Fibroblast of lung (primary cell): Measurements from ENCODE around the gene RNF175. TPM values are rescaled to one million over a fixed set of nuclear protein-coding genes. Genes with fewer than 3 reads are reported as not detected.
A peak's percentile ranks its signal among the peaks of the same experiment; 100 is the strongest.

ENCODE experiments used
- DNase-seq, 2 donors: peaks; one replicate each; pipeline versions ENCODE4 v3.0.0 to v3.0.0-alpha.2; 2010; ENCODE audit warnings: low read depth in 2 of 2
- H2AFZ ChIP-seq: 2 replicates; pipeline ENCODE4 v1.5.1; 2012; ENCODE audit warnings: low read length, control low read depth, inconsistent platforms
- H3K27ac ChIP-seq: 2 replicates; pipeline ENCODE4 v1.5.1; 2011; ENCODE audit warnings: low read length, control low read depth; ENCODE audit not compliant: insufficient read depth
- H3K27me3 ChIP-seq: 2 replicates; pipeline ENCODE4 v1.5.1; 2011; ENCODE audit warnings: mild to moderate bottlenecking, low read length; ENCODE audit not compliant: control insufficient read depth, insufficient read depth
- H3K36me3 ChIP-seq: 2 replicates; pipeline ENCODE4 v1.5.1; 2011; ENCODE audit warnings: low read length; ENCODE audit not compliant: control insufficient read depth, insufficient read depth
- H3K4me1 ChIP-seq: 2 replicates; pipeline ENCODE4 v1.5.1; 2011; ENCODE audit warnings: low read length; ENCODE audit not compliant: control insufficient read depth, insufficient read depth; ENCODE audit errors: extremely low read depth
- H3K4me2 ChIP-seq: 2 replicates; pipeline ENCODE4 v1.5.1; 2011; ENCODE audit warnings: low read length, control low read depth; ENCODE audit not compliant: insufficient read depth; ENCODE audit errors: extremely low read depth
- H3K4me3 ChIP-seq, 4 experiments: fragments of 200-600 bp in 1 of 4; sonication (generic) in 1 of 4; replicated peaks in 1 of 4; 2 replicates each; pipeline ENCODE4 v1.5.1; 2011 to 2016; ENCODE audit warnings: low read length in 4 of 4, low read depth in 3 of 4, mild to moderate bottlenecking in 3 of 4, control low read depth in 2 of 4, inconsistent platforms in 1 of 4, mixed read lengths in 1 of 4; ENCODE audit not compliant: insufficient read depth in 1 of 4; ENCODE audit errors: control extremely low read depth in 1 of 4
- H3K79me2 ChIP-seq: 2 replicates; pipeline ENCODE4 v1.5.1; 2012; ENCODE audit warnings: mild to moderate bottlenecking, low read length, inconsistent platforms; ENCODE audit not compliant: control insufficient read depth, insufficient read depth
- H3K9ac ChIP-seq: 2 replicates; pipeline ENCODE4 v1.5.1; 2011; ENCODE audit warnings: mild to moderate bottlenecking, low read length, control low read depth; ENCODE audit not compliant: insufficient read depth
- H3K9me3 ChIP-seq: 2 replicates; pipeline ENCODE4 v1.5.1; 2012; ENCODE audit warnings: low read depth, low read length; ENCODE audit not compliant: control insufficient read depth, insufficient read depth
- H4K20me1 ChIP-seq: 2 replicates; pipeline ENCODE4 v1.5.1; 2011; ENCODE audit warnings: low read length; ENCODE audit not compliant: control insufficient read depth, insufficient read depth; ENCODE audit errors: extremely low read depth
- EZH2 ChIP-seq: IDR thresholded peaks from 2 replicates; pipeline ENCODE4 v1.5.1; 2012; ENCODE audit warnings: low read length, control low read depth, mild to moderate bottlenecking; ENCODE audit errors: missing control alignments
- polyA plus RNA-seq, 2 donors: library from polyadenylated mRNA; depleted of rRNA in 1 of 2; stranded (reverse) in 1 of 2; unstranded in 1 of 2; fragments of >200 nt; gene quantifications; 2 replicates each; pipeline ENCODE4 v1.2.1, GENCODE V29; 2011 to 2012; ENCODE audit warnings: missing spikeins in 1 of 2
- total RNA-seq: library from RNA; depleted of rRNA; stranded (reverse); fragments of >200 nt; gene quantifications from 2 replicates; pipeline ENCODE4 v1.2.1, GENCODE V29; 2014
- TF ChIP-seq, protein P1 (sequence below), 2 donors: IDR thresholded peaks in 1 of 2; conservative IDR thresholded peaks in 1 of 2; 1 replicate in 1 of 2; 2 replicates in 1 of 2; pipeline ENCODE4 v1.5.1; 2011 to 2012; ENCODE audit warnings: low read length in 2 of 2, control low read depth in 1 of 2, inconsistent platforms in 1 of 2, low read depth in 1 of 2, mild to moderate bottlenecking in 1 of 2

Gene RNF175
- total and polyA plus RNA-seq, 2 donors (not counting 1 experiment from before 2014, with no cell fraction given): not detected

GRCh38 chr4:153781717-153782416 is 22.0 kb upstream of the RNF175 start:
- Histone ChIP-seq H4K20me1 (no peaks in the 10 kb centered on the region), H2AFZ (no peak overlapping the region), H3K4me1 (no peaks in the 10 kb centered on the region), H3K9ac (no peak overlapping the region), H3K27ac (no peak overlapping the region), H3K9me3 (no peaks in the 10 kb centered on the region), H3K4me2 (no peak overlapping the region), H3K36me3 (no peaks in the 10 kb centered on the region), H3K4me3 (no peak overlapping the region), H3K79me2 (no peaks in the 10 kb centered on the region), H3K27me3 (peaks cover 4% of the 10 kb centered on the region)
- DNase-seq: peak; percentile 44 to 76
- no peak for TF ChIP-seq EZH2
- TF ChIP-seq, protein P1, sequence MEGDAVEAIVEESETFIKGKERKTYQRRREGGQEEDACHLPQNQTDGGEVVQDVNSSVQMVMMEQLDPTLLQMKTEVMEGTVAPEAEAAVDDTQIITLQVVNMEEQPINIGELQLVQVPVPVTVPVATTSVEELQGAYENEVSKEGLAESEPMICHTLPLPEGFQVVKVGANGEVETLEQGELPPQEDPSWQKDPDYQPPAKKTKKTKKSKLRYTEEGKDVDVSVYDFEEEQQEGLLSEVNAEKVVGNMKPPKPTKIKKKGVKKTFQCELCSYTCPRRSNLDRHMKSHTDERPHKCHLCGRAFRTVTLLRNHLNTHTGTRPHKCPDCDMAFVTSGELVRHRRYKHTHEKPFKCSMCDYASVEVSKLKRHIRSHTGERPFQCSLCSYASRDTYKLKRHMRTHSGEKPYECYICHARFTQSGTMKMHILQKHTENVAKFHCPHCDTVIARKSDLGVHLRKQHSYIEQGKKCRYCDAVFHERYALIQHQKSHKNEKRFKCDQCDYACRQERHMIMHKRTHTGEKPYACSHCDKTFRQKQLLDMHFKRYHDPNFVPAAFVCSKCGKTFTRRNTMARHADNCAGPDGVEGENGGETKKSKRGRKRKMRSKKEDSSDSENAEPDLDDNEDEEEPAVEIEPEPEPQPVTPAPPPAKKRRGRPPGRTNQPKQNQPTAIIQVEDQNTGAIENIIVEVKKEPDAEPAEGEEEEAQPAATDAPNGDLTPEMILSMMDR (conservative IDR thresholded peaks at IDR 0.05 in 1 of 2, IDR thresholded peaks at IDR 0.05 in 1 of 2; ENCODE audit: low read depth in 1 of 2, low read length in 2 of 2): no peak

GRCh38 chr4:153781280-153781679 is 21.5 kb upstream of the RNF175 start:
- Histone ChIP-seq H3K36me3 (no peaks in the 10 kb centered on the region), H4K20me1 (no peaks in the 10 kb centered on the region), H2AFZ (no peak overlapping the region), H3K4me3 (no peak overlapping the region), H3K4me1 (no peaks in the 10 kb centered on the region), H3K79me2 (no peaks in the 10 kb centered on the region), H3K9ac (no peak overlapping the region), H3K4me2 (no peak overlapping the region), H3K9me3 (no peaks in the 10 kb centered on the region), H3K27ac (no peak overlapping the region), H3K27me3 (peaks cover under 1% of the 10 kb centered on the region)
- no peak for TF ChIP-seq EZH2
- TF ChIP-seq, protein P1 (conservative IDR thresholded peaks at IDR 0.05 in 1 of 2, IDR thresholded peaks at IDR 0.05 in 1 of 2; ENCODE audit: low read depth in 1 of 2, low read length in 2 of 2): no peak
- no peak for DNase-seq

GRCh38 chr4:153780876-153781275 is 21.1 kb upstream of the RNF175 start:
- H3K27me3 ChIP-seq: no peaks in the 10 kb centered on the region

More at GRCh38 chr4:153780876-153781275, 21.1 kb upstream of the RNF175 start:
- Histone ChIP-seq H3K4me2 (no peak overlapping the region), H4K20me1 (no peaks in the 10 kb centered on the region), H3K79me2 (no peaks in the 10 kb centered on the region), H3K9me3 (no peaks in the 10 kb centered on the region), H3K4me3 (no peak overlapping the region), H3K36me3 (no peaks in the 10 kb centered on the region), H3K9ac (no peak overlapping the region), H3K27ac (no peak overlapping the region), H2AFZ (no peak overlapping the region), H3K4me1 (no peaks in the 10 kb centered on the region)
- no peak for DNase-seq
- no peak for TF ChIP-seq EZH2
- TF ChIP-seq, protein P1 (conservative IDR thresholded peaks at IDR 0.05 in 1 of 2, IDR thresholded peaks at IDR 0.05 in 1 of 2; ENCODE audit: low read depth in 1 of 2, low read length in 2 of 2): no peak
